Measurements from ENCODE around the gene UBE2J2. TPM values are rescaled to one million over a fixed set of nuclear protein-coding genes. Genes with fewer than 3 reads are reported as not detected.

UBE2J2 gene
- total and polyA plus RNA-seq, 2 experiments from 2014 or later: 49.7 to 63.5 TPM

DNA sequence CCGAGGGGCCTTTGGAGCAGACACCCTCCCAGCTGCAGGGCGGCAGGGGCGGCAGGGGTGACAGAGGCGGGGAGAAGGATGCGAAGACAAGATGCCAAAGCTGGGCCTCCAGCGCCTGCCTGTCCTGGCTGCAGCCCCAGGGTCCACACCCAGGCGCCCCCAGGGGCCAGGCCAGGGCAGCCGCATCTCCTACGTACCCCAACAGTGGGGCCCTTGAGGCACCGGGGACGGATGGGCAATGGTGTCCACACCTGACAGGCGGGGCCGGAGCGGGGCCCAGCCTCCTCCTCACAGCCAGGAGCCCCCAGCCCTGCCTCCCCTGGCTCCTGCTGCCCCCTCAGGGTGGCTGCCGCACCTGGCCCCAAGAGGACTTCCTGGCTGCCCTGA, 34.4 kb downstream of the UBE2J2 start:
- no peaks in the 10 kb centered on the region for H3K9me2 ChIP-seq (ENCODE audit: insufficient read depth)
- no peak overlapping the region for H3K27ac ChIP-seq
- no peaks in the 10 kb centered on the region for H3K27me3 ChIP-seq (replicated peaks; ENCODE audit: insufficient read depth)
- no peaks in the 10 kb centered on the region for H3K9me3 ChIP-seq (ENCODE audit: low read depth)
- H3K4me1 ChIP-seq (ENCODE audit: insufficient read depth): no peaks in the 10 kb centered on the region
- DNase-seq: no peak
- no peaks in the 10 kb centered on the region for H3K36me3 ChIP-seq (ENCODE audit: low read depth)
- TF ChIP-seq EZH2phosphoT487 (IDR thresholded peaks at IDR 0.05; ENCODE audit: insufficient read depth, low read depth): no peak
- no peak for TF ChIP-seq EZH2 (IDR thresholded peaks at IDR 0.05; ENCODE audit: insufficient read depth, poor library complexity, severe bottlenecking)
- no peak overlapping the region for H3K4me3 ChIP-seq
- in situ Hi-C loops (cut with MboI): no loop called here
- no peak overlapping the region for H3K9ac ChIP-seq
- no peak overlapping the region for H3K4me2 ChIP-seq (ENCODE audit: unreplicated experiment)
- WGBS, 2 experiments (ENCODE audit: low coverage in 1 of 2, low lambda C conversion rate in 2 of 2, missing lambda C conversion rate in 2 of 2): 34 to 36% methylated on average over 8 to 15 of the region's 15 CpGs
- no peak overlapping the region for H2AFZ ChIP-seq
- H4K20me1 ChIP-seq (ENCODE audit: insufficient read depth): no peaks in the 10 kb centered on the region
- peaks cover 4% of the 10 kb centered on the region; the same call in 1 of the 2 replicates for H3K79me2 ChIP-seq (ENCODE audit: insufficient read depth)
- no peaks in the 10 kb centered on the region for H3F3A ChIP-seq (ENCODE audit: insufficient read depth)

DNA sequence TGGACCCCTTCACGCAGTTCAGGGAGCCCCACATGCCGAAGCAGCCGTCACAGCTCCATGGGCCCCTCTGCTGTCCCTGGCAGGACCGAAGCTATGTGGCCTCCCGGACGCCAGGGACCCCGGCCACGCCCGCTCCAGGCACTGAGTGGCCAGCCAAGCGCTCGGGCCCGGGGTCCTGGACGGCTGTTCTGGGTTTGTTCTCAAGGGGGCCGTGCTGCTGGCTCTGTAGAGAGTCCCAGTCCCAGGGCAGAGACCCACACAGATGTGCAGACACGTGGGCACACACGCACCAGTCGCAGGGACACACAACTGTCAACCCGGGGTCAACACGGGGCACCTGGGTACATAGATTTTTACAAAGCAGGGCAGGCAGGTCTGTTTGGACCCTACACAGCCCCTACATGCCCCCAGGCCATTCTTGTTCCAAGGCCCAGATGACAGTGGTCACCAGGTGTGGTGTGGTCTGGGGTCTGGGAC, 34.9 kb downstream of the UBE2J2 start:
- Histone ChIP-seq H4K20me1 (ENCODE audit: insufficient read depth) (no peaks in the 10 kb centered on the region), H3K36me3 (ENCODE audit: low read depth) (no peaks in the 10 kb centered on the region), H3K4me3 (no peak overlapping the region), H3F3A (ENCODE audit: insufficient read depth) (no peaks in the 10 kb centered on the region), H2AFZ (no peak overlapping the region), H3K79me2 (ENCODE audit: insufficient read depth) (peaks cover 8% of the 10 kb centered on the region), H3K9me3 (ENCODE audit: low read depth) (no peaks in the 10 kb centered on the region), H3K27me3 (replicated peaks; ENCODE audit: insufficient read depth) (no peaks in the 10 kb centered on the region), H3K4me2 (ENCODE audit: unreplicated experiment) (no peak overlapping the region), H3K9ac (no peak overlapping the region), H3K4me1 (ENCODE audit: insufficient read depth) (no peaks in the 10 kb centered on the region), H3K9me2 (ENCODE audit: insufficient read depth) (no peaks in the 10 kb centered on the region), H3K27ac (no peak overlapping the region)
- 53 to 54% methylated on average over 18 to 19 of the region's 19 CpGs for WGBS, 2 experiments (ENCODE audit: low coverage in 1 of 2, low lambda C conversion rate in 2 of 2, missing lambda C conversion rate in 2 of 2)
- no peak for DNase-seq
- in situ Hi-C loops (cut with MboI): no loop called here
- TF ChIP-seq EZH2phosphoT487 (IDR thresholded peaks at IDR 0.05; ENCODE audit: insufficient read depth, low read depth) (no peak), EZH2 (IDR thresholded peaks at IDR 0.05; ENCODE audit: insufficient read depth, poor library complexity, severe bottlenecking) (no peak)

DNA sequence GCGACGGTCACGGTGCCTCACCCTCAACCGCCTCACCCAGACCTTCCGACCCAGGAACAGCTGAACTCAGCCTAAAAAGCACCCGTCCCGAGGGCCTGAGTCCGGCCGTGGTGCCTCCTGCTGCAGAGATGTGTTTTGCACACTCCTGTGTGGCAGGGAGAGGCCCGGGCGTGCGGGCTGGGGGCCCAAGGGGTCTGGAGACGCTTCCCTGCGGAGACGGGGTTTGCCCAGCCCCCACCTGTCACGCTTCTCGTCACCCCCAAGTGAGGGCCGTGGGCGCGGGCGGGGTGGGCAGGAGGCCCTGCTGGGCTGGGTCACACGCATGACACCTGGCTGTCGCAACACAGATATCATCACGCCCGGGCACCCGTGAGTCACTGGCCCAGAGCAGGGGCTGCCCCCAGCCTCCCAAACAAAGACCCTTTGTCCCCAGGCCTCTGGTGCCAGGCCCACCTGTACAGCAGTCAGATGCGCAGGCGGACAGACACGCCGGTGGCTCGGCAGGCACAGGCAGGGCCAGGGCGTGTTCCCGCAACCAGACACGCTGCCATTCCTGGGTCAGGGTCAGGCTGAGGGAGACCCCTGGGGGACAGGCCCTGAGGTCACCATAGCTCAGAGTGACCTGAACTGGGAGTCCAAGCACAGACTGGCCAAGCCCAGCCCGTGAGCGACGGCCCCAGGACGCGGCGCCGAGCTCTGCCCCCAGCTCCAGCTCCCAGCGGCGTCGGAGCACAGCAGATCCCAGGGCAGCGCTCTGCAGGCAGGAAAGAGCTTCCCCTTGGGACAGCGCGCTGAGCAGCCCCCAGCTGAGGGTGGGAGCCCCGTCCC, 35.6 kb downstream of the UBE2J2 start:
- no peak overlapping the region for H3K4me2 ChIP-seq (ENCODE audit: unreplicated experiment)
- in situ Hi-C loops (cut with MboI): no loop called here
- H3K27me3 ChIP-seq (replicated peaks; ENCODE audit: insufficient read depth): no peaks in the 10 kb centered on the region
- H2AFZ ChIP-seq: no peak overlapping the region
- H3K27ac ChIP-seq: no peak overlapping the region
- peaks cover 15% of the 10 kb centered on the region for H3K79me2 ChIP-seq (ENCODE audit: insufficient read depth)
- no peak overlapping the region for H3K4me3 ChIP-seq
- no peak overlapping the region for H3K9ac ChIP-seq
- DNase-seq: no peak
- H4K20me1 ChIP-seq (ENCODE audit: insufficient read depth): no peaks in the 10 kb centered on the region
- H3K9me3 ChIP-seq (ENCODE audit: low read depth): no peaks in the 10 kb centered on the region
- H3K36me3 ChIP-seq (ENCODE audit: low read depth): no peaks in the 10 kb centered on the region
- no peaks in the 10 kb centered on the region for H3K9me2 ChIP-seq (ENCODE audit: insufficient read depth)
- H3K4me1 ChIP-seq (ENCODE audit: insufficient read depth): no peaks in the 10 kb centered on the region
- H3F3A ChIP-seq (ENCODE audit: insufficient read depth): no peaks in the 10 kb centered on the region
- 67 to 69% methylated on average over 37 to 48 of the region's 48 CpGs for WGBS, 2 experiments (ENCODE audit: low coverage in 1 of 2, low lambda C conversion rate in 2 of 2, missing lambda C conversion rate in 2 of 2)
- TF ChIP-seq EZH2 (IDR thresholded peaks at IDR 0.05; ENCODE audit: insufficient read depth, poor library complexity, severe bottlenecking) (no peak), EZH2phosphoT487 (IDR thresholded peaks at IDR 0.05; ENCODE audit: insufficient read depth, low read depth) (no peak)

DNA sequence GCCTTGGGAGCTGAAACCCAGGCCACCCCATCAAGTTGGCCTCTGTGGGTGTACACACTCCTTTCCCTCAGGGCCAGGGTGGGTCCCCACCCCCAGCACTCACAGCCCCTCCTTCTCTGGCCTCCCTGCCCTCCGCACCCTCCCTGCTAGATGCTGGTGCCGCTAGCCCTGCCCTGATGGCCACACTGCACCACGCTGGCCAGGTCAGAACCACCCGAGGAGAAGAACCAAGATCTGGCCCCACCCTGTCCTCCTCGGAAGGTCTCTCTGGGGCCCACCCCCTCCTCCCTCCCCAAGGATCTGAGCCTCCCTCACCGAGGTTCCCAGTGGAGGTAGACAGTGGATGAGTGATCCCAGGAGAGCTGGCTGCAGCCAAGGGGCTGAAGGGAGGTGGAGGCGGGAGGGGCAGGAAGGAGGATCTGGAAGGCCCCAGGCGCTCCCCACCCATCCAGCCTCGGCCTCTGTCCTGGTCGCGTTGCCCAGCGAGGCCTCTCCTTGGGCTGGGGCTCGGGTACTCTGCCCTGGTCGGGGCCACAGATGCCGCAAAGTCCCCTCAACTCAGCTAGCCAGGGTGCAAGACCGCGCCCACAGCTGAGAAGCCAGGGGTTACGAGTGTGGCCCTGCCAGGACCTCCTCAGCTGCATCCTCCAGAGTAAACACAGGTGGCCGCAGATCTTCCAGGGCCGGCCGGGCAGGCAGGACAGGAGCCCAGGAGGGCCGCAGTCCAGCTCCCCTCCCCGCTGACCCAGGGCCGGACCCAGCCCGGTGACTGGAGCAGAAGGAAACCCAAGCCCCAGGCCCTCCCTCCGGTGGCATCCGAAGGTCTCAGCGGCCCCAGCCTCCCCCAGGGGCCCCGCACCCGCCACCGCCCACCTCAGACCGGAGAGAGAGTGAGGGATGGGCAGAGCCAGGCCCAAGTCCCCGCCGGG, 36.4 kb downstream of the UBE2J2 start:
- H3K79me2 ChIP-seq (ENCODE audit: insufficient read depth): peaks cover 21% of the 10 kb centered on the region
- no peak overlapping the region for H2AFZ ChIP-seq
- no peak overlapping the region for H3K4me3 ChIP-seq
- no peaks in the 10 kb centered on the region for H3K36me3 ChIP-seq (ENCODE audit: low read depth)
- no peaks in the 10 kb centered on the region for H3F3A ChIP-seq (ENCODE audit: insufficient read depth)
- no peaks in the 10 kb centered on the region for H3K9me2 ChIP-seq (ENCODE audit: insufficient read depth)
- in situ Hi-C loops (cut with MboI): no loop called here
- no peak overlapping the region for H3K9ac ChIP-seq
- H4K20me1 ChIP-seq (ENCODE audit: insufficient read depth): no peaks in the 10 kb centered on the region
- peaks cover 6% of the 10 kb centered on the region; the same call in 1 of the 2 replicates for H3K4me1 ChIP-seq (ENCODE audit: insufficient read depth)
- 51% methylated on average over 17 to 29 of the region's 34 CpGs for WGBS, 2 experiments (ENCODE audit: low coverage in 1 of 2, low lambda C conversion rate in 2 of 2, missing lambda C conversion rate in 2 of 2)
- TF ChIP-seq EZH2 (IDR thresholded peaks at IDR 0.05; ENCODE audit: insufficient read depth, poor library complexity, severe bottlenecking) (no peak), EZH2phosphoT487 (IDR thresholded peaks at IDR 0.05; ENCODE audit: insufficient read depth, low read depth) (no peak)
- H3K27me3 ChIP-seq (replicated peaks; ENCODE audit: insufficient read depth): no peaks in the 10 kb centered on the region
- DNase-seq: no peak
- no peak overlapping the region for H3K27ac ChIP-seq
- H3K9me3 ChIP-seq (ENCODE audit: low read depth): no peaks in the 10 kb centered on the region
- no peak overlapping the region for H3K4me2 ChIP-seq (ENCODE audit: unreplicated experiment)
